ENCODE data around the gene SERPINA3.

DNA sequence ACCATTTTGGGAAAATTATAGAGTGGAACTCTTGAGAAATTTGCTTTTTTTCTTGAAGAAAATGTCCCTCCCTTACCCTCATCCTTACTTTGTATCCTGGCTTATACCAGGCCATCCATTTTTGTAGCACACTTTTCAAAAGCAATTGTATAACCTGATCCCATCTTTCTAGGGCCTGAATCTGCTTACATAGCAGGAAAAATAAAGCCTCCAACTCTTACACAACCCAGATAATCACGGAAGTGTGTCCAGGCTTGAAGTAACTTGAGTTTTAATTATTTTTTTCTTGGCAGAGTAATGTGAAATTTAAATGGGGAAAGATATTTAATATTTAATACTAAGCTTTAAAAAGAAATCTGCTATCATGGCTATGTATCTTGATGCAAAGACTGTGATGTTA is 23.0 kb downstream of the SERPINA3 start:
- TF ChIP-seq, protein P1, sequence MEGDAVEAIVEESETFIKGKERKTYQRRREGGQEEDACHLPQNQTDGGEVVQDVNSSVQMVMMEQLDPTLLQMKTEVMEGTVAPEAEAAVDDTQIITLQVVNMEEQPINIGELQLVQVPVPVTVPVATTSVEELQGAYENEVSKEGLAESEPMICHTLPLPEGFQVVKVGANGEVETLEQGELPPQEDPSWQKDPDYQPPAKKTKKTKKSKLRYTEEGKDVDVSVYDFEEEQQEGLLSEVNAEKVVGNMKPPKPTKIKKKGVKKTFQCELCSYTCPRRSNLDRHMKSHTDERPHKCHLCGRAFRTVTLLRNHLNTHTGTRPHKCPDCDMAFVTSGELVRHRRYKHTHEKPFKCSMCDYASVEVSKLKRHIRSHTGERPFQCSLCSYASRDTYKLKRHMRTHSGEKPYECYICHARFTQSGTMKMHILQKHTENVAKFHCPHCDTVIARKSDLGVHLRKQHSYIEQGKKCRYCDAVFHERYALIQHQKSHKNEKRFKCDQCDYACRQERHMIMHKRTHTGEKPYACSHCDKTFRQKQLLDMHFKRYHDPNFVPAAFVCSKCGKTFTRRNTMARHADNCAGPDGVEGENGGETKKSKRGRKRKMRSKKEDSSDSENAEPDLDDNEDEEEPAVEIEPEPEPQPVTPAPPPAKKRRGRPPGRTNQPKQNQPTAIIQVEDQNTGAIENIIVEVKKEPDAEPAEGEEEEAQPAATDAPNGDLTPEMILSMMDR (IDR thresholded peaks at IDR 0.05; ENCODE audit: low read depth, low read length, poor library complexity, severe bottlenecking), result no peak
- no peak for TF ChIP-seq EZH2phosphoT487 (IDR thresholded peaks at IDR 0.05; ENCODE audit: borderline replicate concordance, low read length)

Measured in DOHH2 (cell line).